HL-60 (cell line): Measurements from ENCODE around the gene TBC1D22A.

Experiments
- POLR2AphosphoS5 ChIP-seq: IDR thresholded peaks from 2 replicates; pipeline ENCODE4 v1.6.1; 2012; ENCODE audit warnings: low read depth
- TF ChIP-seq, protein P1 (sequence below): IDR thresholded peaks from one replicate; pipeline ENCODE4 v1.5.1; 2011; ENCODE audit warnings: low read length, control low read depth, inconsistent platforms; ENCODE audit not compliant: insufficient read depth

DNA sequence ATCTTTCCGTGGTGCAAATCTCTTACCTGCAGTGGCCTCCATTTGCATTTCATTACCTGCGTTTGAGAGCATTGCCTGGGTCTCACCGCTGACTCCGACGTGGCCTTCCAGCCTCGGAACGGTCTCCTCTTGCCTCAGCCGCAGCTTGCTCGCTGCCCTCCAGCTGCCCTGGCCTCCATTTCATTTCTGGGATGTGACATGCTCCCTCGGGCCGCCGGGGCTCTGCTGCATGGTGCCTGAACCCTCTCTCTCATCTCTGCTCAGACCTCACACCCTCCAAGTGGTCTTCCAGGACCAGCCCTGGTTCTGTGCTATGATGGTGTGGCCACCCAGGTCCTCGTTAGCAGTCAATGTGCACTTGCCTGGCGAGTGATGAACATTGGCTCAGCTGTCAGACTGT, 229.2 kb downstream of the TBC1D22A start:
- TF ChIP-seq, protein P1, sequence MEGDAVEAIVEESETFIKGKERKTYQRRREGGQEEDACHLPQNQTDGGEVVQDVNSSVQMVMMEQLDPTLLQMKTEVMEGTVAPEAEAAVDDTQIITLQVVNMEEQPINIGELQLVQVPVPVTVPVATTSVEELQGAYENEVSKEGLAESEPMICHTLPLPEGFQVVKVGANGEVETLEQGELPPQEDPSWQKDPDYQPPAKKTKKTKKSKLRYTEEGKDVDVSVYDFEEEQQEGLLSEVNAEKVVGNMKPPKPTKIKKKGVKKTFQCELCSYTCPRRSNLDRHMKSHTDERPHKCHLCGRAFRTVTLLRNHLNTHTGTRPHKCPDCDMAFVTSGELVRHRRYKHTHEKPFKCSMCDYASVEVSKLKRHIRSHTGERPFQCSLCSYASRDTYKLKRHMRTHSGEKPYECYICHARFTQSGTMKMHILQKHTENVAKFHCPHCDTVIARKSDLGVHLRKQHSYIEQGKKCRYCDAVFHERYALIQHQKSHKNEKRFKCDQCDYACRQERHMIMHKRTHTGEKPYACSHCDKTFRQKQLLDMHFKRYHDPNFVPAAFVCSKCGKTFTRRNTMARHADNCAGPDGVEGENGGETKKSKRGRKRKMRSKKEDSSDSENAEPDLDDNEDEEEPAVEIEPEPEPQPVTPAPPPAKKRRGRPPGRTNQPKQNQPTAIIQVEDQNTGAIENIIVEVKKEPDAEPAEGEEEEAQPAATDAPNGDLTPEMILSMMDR, result no peak
- no peak for TF ChIP-seq POLR2AphosphoS5
